Breast epithelium (tissue), 4 donors: ENCODE results near the gene RPL26. TPM values are rescaled to one million over a fixed set of nuclear protein-coding genes. Genes with fewer than 3 reads are reported as not detected.

Experiments used
- DNase-seq, 2 donors: peaks; one replicate each; pipeline ENCODE4 v3.0.0-alpha.2; 2019; ENCODE audit warnings: low spot score in 2 of 2
- H3K27ac ChIP-seq, 2 donors: fragments of 200-600 bp; sonication (generic) in 1 of 2; one replicate each; pipeline ENCODE4 v1.5.1; 2016 to 2019; ENCODE audit warnings: mild to moderate bottlenecking in 1 of 2
- H3K27me3 ChIP-seq, 2 donors: fragments of 200-600 bp; sonication (generic) in 1 of 2; one replicate each; pipeline versions ENCODE4 v1.5.1 to v1.6.0; 2017 to 2019; ENCODE audit warnings: control low read depth in 1 of 2, mild to moderate bottlenecking in 1 of 2
- H3K36me3 ChIP-seq: fragments of 200-600 bp; one replicate; pipeline ENCODE4 v1.5.1; 2019
- H3K4me1 ChIP-seq, 2 donors: fragments of 200-600 bp; sonication (generic); one replicate each; pipeline ENCODE4 v1.5.1; 2016 to 2019; ENCODE audit warnings: control low read depth in 1 of 2
- H3K4me3 ChIP-seq, 3 donors: fragments of 200-600 bp; sonication (generic); 1 replicate in 2 of 3; 2 replicates in 1 of 3; pipeline ENCODE4 v1.5.1; 2016 to 2019; ENCODE audit warnings: mild to moderate bottlenecking in 3 of 3, moderate library complexity in 2 of 3
- H3K9me3 ChIP-seq, 2 donors: fragments of 200-600 bp; sonication (generic) in 1 of 2; one replicate each; pipeline ENCODE4 v1.5.1; 2016 to 2019; ENCODE audit warnings: control low read depth in 1 of 2
- POLR2A ChIP-seq: fragments of 450-650 bp; IDR thresholded peaks from one replicate; pipeline ENCODE4 v1.6.1; 2016; ENCODE audit warnings: antibody characterized with exemption, mild to moderate bottlenecking, moderate library complexity
- POLR2AphosphoS5 ChIP-seq, 3 donors: sonication (generic); formaldehyde crosslinking; IDR thresholded peaks; one replicate each; pipeline ENCODE4 v1.6.1; 2017; ENCODE audit warnings: antibody characterized with exemption in 3 of 3
- intact Hi-C: fragments of 100-400 bp; cut with DNase I; formaldehyde crosslinking; loops from one replicate; pipeline ENCODE4 v1.15.1; 2023; ENCODE audit warnings: low total_unique reads
- total RNA-seq, 3 donors: library from RNA; depleted of rRNA; stranded (reverse); fragments of >200 nt; gene quantifications; one replicate each; pipeline ENCODE4 v1.1.0, GENCODE V29; 2016
- TF ChIP-seq, protein P1 (sequence below), 3 donors: fragments of 450-650 bp; IDR thresholded peaks; one replicate each; pipeline ENCODE4 v1.5.1; 2016 to 2017; ENCODE audit warnings: antibody characterized with exemption in 3 of 3, mild to moderate bottlenecking in 3 of 3, moderate library complexity in 3 of 3

The RPL26 gene
- total RNA-seq, 3 donors from 2014 or later = 3,666 to 5,219 (median 4,419) TPM

DNA sequence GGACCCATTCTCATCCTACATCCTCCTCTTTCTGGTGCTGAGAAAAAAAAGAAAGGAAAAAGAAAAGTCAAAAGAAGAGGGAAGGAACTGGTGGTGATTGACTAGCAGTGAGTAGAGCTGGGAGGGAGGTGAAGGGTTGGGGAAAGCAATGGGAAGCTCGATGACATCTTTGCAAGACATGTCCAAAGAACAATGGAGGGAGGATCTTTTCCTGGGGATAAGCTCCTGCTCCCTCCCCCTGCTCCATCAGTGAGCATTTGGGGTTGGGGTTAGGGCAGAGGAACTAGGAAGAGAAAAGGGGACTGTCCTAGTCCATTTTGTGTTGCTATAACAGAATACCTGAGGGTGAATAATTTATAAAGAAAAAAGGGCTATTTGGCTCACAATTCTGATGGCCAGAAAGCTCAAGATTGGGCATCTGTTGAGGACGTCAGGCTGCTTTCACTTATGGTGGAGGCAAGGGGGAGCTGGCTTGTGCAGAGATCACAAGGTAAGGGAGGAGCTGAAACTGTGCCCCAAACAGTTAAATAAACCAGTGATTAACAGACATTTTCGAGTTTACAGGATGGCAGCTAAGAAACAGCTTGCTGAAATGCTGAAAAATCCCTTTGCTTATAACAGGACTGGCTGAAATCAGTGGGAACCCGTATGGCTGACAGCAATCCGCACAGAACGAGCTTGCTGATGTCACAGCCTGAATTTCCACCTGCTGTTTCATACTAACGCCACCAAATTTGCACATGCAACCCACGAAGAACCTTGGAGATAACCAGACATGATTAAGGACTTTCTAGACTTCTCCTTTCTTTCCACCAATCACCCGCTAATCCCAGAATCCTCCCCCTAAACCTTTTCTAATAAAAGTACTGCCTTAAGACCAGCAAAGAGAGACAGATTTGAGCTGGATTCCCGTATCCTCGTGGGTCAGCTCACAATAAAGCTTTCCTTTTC, 44.9 kb downstream of the RPL26 start:
- TF ChIP-seq POLR2AphosphoS5 (IDR thresholded peaks at IDR 0.05) (no peak), POLR2A (no peak)
- TF ChIP-seq, protein P1, sequence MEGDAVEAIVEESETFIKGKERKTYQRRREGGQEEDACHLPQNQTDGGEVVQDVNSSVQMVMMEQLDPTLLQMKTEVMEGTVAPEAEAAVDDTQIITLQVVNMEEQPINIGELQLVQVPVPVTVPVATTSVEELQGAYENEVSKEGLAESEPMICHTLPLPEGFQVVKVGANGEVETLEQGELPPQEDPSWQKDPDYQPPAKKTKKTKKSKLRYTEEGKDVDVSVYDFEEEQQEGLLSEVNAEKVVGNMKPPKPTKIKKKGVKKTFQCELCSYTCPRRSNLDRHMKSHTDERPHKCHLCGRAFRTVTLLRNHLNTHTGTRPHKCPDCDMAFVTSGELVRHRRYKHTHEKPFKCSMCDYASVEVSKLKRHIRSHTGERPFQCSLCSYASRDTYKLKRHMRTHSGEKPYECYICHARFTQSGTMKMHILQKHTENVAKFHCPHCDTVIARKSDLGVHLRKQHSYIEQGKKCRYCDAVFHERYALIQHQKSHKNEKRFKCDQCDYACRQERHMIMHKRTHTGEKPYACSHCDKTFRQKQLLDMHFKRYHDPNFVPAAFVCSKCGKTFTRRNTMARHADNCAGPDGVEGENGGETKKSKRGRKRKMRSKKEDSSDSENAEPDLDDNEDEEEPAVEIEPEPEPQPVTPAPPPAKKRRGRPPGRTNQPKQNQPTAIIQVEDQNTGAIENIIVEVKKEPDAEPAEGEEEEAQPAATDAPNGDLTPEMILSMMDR (IDR thresholded peaks at IDR 0.05) = no peak
- Histone ChIP-seq H3K4me3 (no peak overlapping the region), H3K27me3 (no peaks in the 10 kb centered on the region), H3K36me3 (no peaks in the 10 kb centered on the region), H3K9me3 (no peaks in the 10 kb centered on the region), H3K27ac (no peak overlapping the region), H3K4me1 (no peaks in the 10 kb centered on the region)
- no peak for DNase-seq
- intact Hi-C loops = no loop called here

DNA sequence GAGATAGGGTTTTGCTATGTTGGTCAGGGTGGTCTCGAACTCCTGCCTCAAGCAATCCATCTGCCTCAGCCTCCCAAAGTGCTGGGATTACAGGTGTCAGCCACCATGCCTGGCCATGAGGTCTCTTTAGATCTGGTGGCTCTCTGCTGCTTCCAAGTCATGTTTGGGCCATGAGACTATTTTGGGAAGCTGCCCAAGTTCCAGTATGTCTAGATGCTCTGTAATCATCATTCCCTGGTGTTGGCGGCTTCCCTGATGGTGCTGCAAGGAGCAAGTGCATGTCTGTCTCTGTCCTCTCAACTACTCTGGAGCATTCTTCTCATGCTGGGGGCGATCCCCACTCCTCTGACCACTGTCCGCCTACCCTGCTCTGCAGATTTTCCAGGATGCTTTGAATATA, 49.7 kb downstream of the RPL26 start:
- no peaks in the 10 kb centered on the region for H3K4me1 ChIP-seq
- no peak for DNase-seq
- intact Hi-C loops = no loop called here
- no peak overlapping the region for H3K4me3 ChIP-seq
- no peak overlapping the region for H3K27ac ChIP-seq
- no peaks in the 10 kb centered on the region for H3K27me3 ChIP-seq
- no peaks in the 10 kb centered on the region for H3K36me3 ChIP-seq
- TF ChIP-seq POLR2A (no peak), POLR2AphosphoS5 (IDR thresholded peaks at IDR 0.05) (no peak)
- TF ChIP-seq, protein P1 (IDR thresholded peaks at IDR 0.05) = no peak
- no peaks in the 10 kb centered on the region for H3K9me3 ChIP-seq

DNA sequence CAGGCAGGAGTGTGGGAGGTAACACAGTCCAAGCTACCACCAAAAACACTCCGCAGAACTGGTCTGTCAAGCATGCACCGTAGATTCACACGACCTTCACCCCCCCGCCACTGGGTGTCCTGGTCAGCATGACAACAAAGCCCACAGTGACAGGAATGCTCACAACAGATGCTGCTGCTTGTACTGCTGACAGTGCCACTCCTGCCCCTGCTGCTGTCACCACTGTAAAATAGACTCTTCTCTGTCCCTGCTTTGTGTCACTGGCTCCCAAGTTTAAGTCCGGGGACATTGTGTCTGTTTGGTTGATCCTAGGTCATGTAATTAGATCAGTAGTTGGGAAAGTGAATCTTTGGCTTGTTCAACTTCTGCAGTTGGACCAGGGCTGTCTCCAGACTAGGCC, 50.3 kb downstream of the RPL26 start:
- Histone ChIP-seq H3K4me1 (no peaks in the 10 kb centered on the region), H3K27ac (no peak overlapping the region), H3K36me3 (no peaks in the 10 kb centered on the region), H3K9me3 (no peaks in the 10 kb centered on the region), H3K4me3 (no peak overlapping the region), H3K27me3 (no peaks in the 10 kb centered on the region)
- peak; percentile 50 to 74 for DNase-seq
- intact Hi-C loops = no loop called here
- TF ChIP-seq, protein P1 (IDR thresholded peaks at IDR 0.05) = no peak
- TF ChIP-seq POLR2A = no peak
- TF ChIP-seq POLR2AphosphoS5 (IDR thresholded peaks at IDR 0.05) = no peak

DNA sequence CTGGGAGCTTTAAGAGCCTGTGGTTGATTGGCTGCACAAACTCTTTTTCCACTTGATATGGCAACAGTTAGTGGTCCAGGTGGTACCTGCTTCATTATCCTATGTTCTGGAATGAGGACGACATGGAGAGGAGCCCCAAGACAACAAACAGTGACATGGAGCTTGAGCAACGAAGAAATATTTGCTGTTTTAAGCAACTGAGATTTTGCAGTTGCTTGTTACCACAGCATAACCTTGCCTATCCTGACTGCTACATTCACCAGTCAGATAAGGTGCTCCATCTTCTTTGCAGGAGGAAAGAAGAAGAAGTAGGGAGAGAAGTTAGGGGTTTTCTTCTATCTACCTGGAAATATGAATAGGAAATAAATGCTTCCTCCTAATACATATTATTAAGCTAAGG, 50.9 kb downstream of the RPL26 start:
- no peaks in the 10 kb centered on the region for H3K36me3 ChIP-seq
- DNase-seq = no peak
- H3K27ac ChIP-seq = no peak overlapping the region
- no peaks in the 10 kb centered on the region for H3K9me3 ChIP-seq
- intact Hi-C loops = no loop called here
- H3K4me3 ChIP-seq = no peak overlapping the region
- TF ChIP-seq POLR2A = no peak
- TF ChIP-seq POLR2AphosphoS5 (IDR thresholded peaks at IDR 0.05) = no peak
- TF ChIP-seq, protein P1 (IDR thresholded peaks at IDR 0.05) = no peak
- H3K27me3 ChIP-seq = no peaks in the 10 kb centered on the region
- no peaks in the 10 kb centered on the region for H3K4me1 ChIP-seq

Other genes with a start within 250 kb of the RPL26 start
- gene PER1, start 230.8 kb downstream of the RPL26 start, total RNA-seq = 100 to 1,000 TPM in 2 of 3 donors, 10 to 100 TPM in 1; 97.3 to 167 (median 115) TPM
- 10 to 100 TPM; 21.8 to 30.2 (median 28.1) TPM for gene VAMP2, start 220.2 kb downstream of the RPL26 start, total RNA-seq
- 10 to 100 TPM; 15.7 to 83.1 (median 41.0) TPM for gene TMEM107, start 206.8 kb downstream of the RPL26 start, total RNA-seq
- gene BORCS6, start 193.0 kb downstream of the RPL26 start, total RNA-seq = 10 to 100 TPM in 2 of 3 donors, 1 to 10 TPM in 1; 8.5 to 11.5 (median 10.8) TPM
- 1 to 10 TPM in 2 of 3 donors, under 1 TPM in 1; 0.44 to 3.8 (median 1.6) TPM for gene AURKB, start 172.6 kb downstream of the RPL26 start, total RNA-seq
- 10 to 100 TPM; 12.8 to 35.7 (median 32.1) TPM for gene CTC1, start 135.1 kb downstream of the RPL26 start, total RNA-seq
- gene PFAS, start 133.9 kb downstream of the RPL26 start, total RNA-seq = 10 to 100 TPM; 10.2 to 23.6 (median 18.7) TPM
- 10 to 100 TPM; 22.1 to 25.2 (median 23.1) TPM for gene RANGRF, start 94.5 kb downstream of the RPL26 start, total RNA-seq
- gene SLC25A35, start 87.8 kb downstream of the RPL26 start, total RNA-seq = 1 to 10 TPM in 2 of 3 donors, under 1 TPM in 1; 0.96 to 4.7 (median 3.3) TPM
- 10 to 100 TPM in 2 of 3 donors, 1 to 10 TPM in 1; 2.9 to 75.4 (median 11.5) TPM for gene ARHGEF15, start 73.0 kb downstream of the RPL26 start, total RNA-seq
- not detected for gene ODF4, start 43.4 kb downstream of the RPL26 start, total RNA-seq
- gene RNF222, start 14.6 kb upstream of the RPL26 start, total RNA-seq = not detected
- 10 to 100 TPM; 51.1 to 80.6 (median 61.4) TPM for gene NDEL1, start 52.7 kb upstream of the RPL26 start, total RNA-seq
- gene MYH10, start 247.5 kb upstream of the RPL26 start, total RNA-seq = 10 to 100 TPM; 46.2 to 54.7 (median 46.7) TPM